DND-41 (cell line): ENCODE measurements around the gene ANXA1.

Source experiments
- ATAC-seq: fragments of 200-7000 bp; cut with Tn5 transposase; 3 replicates; pipeline ENCODE4 v1.9.1; 2021; ENCODE audit warnings: low read depth; ENCODE audit not compliant: insufficient read depth
- DNase-seq: peaks from one replicate; pipeline ENCODE4 v3.0.0-alpha.2; 2020
- H2AFZ ChIP-seq: 2 replicates; pipeline ENCODE4 v1.6.0; 2012; ENCODE audit warnings: low read depth, low read length
- H3K27ac ChIP-seq: 2 replicates; pipeline ENCODE4 v1.5.1; 2012; ENCODE audit warnings: low read length, inconsistent platforms
- H3K27me3 ChIP-seq: fragments of 200-600 bp; sonication (generic); 2 replicates; pipeline ENCODE4 v1.6.0; 2012; ENCODE audit warnings: low read length, mild to moderate bottlenecking, inconsistent platforms; ENCODE audit not compliant: insufficient read depth, poor library complexity
- H3K36me3 ChIP-seq: 2 replicates; pipeline ENCODE4 v1.5.1; 2012; ENCODE audit warnings: low read length, inconsistent platforms; ENCODE audit not compliant: insufficient read depth
- H3K4me1 ChIP-seq: 2 replicates; pipeline ENCODE4 v1.5.1; 2012; ENCODE audit warnings: mild to moderate bottlenecking, low read length; ENCODE audit not compliant: insufficient read depth
- H3K4me2 ChIP-seq: 2 replicates; pipeline ENCODE4 v1.6.0; 2012; ENCODE audit warnings: mild to moderate bottlenecking, moderate library complexity, low read length, inconsistent platforms; ENCODE audit not compliant: insufficient read depth
- H3K4me3 ChIP-seq, 2 experiments: fragments of 200-600 bp in 1 of 2; shearing (Covaris generic) in 1 of 2; 2 replicates each; pipeline ENCODE4 v1.5.1; 2012 to 2016; ENCODE audit warnings: inconsistent platforms in 2 of 2, low read length in 2 of 2, mild to moderate bottlenecking in 2 of 2, low read depth in 1 of 2, moderate library complexity in 1 of 2
- H3K79me2 ChIP-seq: 2 replicates; pipeline ENCODE4 v1.6.0; 2012; ENCODE audit warnings: low read length, inconsistent platforms; ENCODE audit not compliant: insufficient read depth
- H3K9ac ChIP-seq: 2 replicates; pipeline ENCODE4 v1.6.0; 2012; ENCODE audit warnings: low read depth, mild to moderate bottlenecking, inconsistent platforms, low read length, moderate library complexity
- H3K9me3 ChIP-seq: 2 replicates; pipeline ENCODE4 v1.5.1; 2012; ENCODE audit warnings: low read length, moderate library complexity, mild to moderate bottlenecking, inconsistent platforms; ENCODE audit not compliant: insufficient read depth, severe bottlenecking
- H4K20me1 ChIP-seq: 2 replicates; pipeline ENCODE4 v1.6.0; 2012; ENCODE audit warnings: low read length; ENCODE audit not compliant: insufficient read depth
- EZH2 ChIP-seq: IDR thresholded peaks from 3 replicates; pipeline ENCODE4 v1.6.1; 2012; ENCODE audit warnings: borderline replicate concordance, low read depth, mild to moderate bottlenecking, moderate library complexity, low read length, inconsistent platforms; ENCODE audit not compliant: severe bottlenecking
- TF ChIP-seq, protein P1 (sequence below): IDR thresholded peaks from 2 replicates; pipeline ENCODE4 v1.5.1; 2012; ENCODE audit warnings: borderline replicate concordance, low read length, moderate library complexity, mild to moderate bottlenecking; ENCODE audit not compliant: poor library complexity, severe bottlenecking; ENCODE audit errors: extremely low read depth

ANXA1 gene

DNA sequence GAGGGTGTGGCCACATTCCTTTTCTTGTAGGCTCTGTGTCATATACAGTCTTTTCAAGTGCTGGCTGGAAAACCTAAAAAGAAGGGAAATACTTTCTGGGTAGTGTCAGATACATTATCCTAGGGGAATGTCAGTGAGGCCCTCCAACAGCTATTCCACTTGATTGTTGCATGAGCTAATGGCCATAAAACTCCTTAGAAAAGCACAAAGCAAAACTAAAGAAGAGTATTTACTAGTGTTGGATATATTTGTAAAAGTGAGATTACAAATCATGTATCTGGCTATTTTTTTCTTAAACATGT lies 829 bp downstream of the ANXA1 start:
- H3K36me3 ChIP-seq = peaks cover 13% of the 10 kb centered on the region; the same call in 1 of the 2 replicates
- no peak overlapping the region for H2AFZ ChIP-seq
- H3K4me1 ChIP-seq = peaks cover 81% of the 10 kb centered on the region
- no peak for DNase-seq
- H3K27ac ChIP-seq = peak overlapping the region; percentile 81
- H3K4me2 ChIP-seq = peak overlapping the region; percentile 78
- peak overlapping the region; percentile 77 to 80 for H3K4me3 ChIP-seq
- H3K9ac ChIP-seq = peak overlapping the region; percentile 69
- H3K9me3 ChIP-seq = no peaks in the 10 kb centered on the region
- peaks cover 67% of the 10 kb centered on the region for H3K79me2 ChIP-seq
- ATAC-seq = no peak
- H3K27me3 ChIP-seq = no peaks in the 10 kb centered on the region
- TF ChIP-seq, protein P1, sequence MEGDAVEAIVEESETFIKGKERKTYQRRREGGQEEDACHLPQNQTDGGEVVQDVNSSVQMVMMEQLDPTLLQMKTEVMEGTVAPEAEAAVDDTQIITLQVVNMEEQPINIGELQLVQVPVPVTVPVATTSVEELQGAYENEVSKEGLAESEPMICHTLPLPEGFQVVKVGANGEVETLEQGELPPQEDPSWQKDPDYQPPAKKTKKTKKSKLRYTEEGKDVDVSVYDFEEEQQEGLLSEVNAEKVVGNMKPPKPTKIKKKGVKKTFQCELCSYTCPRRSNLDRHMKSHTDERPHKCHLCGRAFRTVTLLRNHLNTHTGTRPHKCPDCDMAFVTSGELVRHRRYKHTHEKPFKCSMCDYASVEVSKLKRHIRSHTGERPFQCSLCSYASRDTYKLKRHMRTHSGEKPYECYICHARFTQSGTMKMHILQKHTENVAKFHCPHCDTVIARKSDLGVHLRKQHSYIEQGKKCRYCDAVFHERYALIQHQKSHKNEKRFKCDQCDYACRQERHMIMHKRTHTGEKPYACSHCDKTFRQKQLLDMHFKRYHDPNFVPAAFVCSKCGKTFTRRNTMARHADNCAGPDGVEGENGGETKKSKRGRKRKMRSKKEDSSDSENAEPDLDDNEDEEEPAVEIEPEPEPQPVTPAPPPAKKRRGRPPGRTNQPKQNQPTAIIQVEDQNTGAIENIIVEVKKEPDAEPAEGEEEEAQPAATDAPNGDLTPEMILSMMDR = no peak
- TF ChIP-seq EZH2 = no peak
- no peaks in the 10 kb centered on the region for H4K20me1 ChIP-seq

DNA sequence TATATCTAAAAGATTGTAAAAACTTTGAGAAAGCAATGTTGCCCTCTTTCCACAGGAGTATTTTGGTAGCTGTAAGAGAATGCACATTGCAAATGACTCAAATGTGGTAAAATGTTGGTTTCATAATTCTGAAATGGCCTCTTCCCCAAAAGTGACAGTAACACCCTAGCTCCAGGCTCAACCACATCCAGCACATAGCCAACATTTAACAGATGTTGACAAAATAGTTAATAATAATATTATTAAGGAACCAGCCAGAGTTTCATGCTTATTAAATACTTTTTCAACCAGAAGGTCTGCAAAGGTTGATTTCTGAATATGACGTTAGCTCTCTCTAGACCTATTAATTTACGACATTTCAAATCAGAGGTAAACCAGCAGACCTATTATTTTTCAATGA lies 1.3 kb downstream of the ANXA1 start:
- Histone ChIP-seq H3K4me2 (peak overlapping the region; percentile 78), H3K9me3 (no peaks in the 10 kb centered on the region), H3K27ac (peak overlapping the region; percentile 81), H3K79me2 (peaks cover 72% of the 10 kb centered on the region), H3K4me1 (peaks cover 85% of the 10 kb centered on the region), H2AFZ (no peak overlapping the region), H3K9ac (peak overlapping the region; percentile 69), H3K27me3 (no peaks in the 10 kb centered on the region), H4K20me1 (no peaks in the 10 kb centered on the region), H3K4me3 (peak overlapping the region; percentile 77 to 80; a peak in 3 of 4 replicates), H3K36me3 (peaks cover 15% of the 10 kb centered on the region)
- no peak for TF ChIP-seq EZH2
- TF ChIP-seq, protein P1 = no peak
- DNase-seq (no peak), ATAC-seq (peak; percentile 29; the same call in 1 of the 3 replicates)

DNA sequence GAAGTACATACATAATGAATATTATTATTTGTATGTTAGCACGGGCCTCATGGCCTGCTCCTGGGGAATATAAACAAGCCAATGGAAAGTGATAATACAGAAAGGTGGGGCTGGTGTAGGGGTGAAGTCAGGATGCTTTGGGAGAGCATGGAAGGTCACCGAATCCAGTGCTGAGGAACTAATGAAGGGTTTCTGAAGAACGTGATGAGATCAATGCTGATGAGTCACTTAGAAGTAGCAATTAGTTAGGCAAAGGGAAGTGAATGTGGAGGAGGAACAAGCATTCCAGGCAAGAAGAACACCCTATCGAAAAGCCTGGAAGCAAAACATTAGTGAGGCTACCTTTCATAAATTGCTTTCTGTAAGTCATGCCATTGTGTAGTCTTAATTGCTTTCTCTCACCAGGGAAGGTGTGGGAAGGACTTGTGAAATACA lies 2.1 kb downstream of the ANXA1 start:
- H3K9ac ChIP-seq = peak overlapping the region; percentile 69
- peak overlapping the region; percentile 78 for H3K4me2 ChIP-seq
- no peak for DNase-seq
- TF ChIP-seq, protein P1 = no peak
- no peak for TF ChIP-seq EZH2
- H3K4me3 ChIP-seq = peak overlapping the region; percentile 77 to 80; a peak in 3 of 4 replicates
- no peaks in the 10 kb centered on the region for H4K20me1 ChIP-seq
- H3K79me2 ChIP-seq = peaks cover 80% of the 10 kb centered on the region
- H3K27me3 ChIP-seq = no peaks in the 10 kb centered on the region
- peak overlapping the region; percentile 81 for H3K27ac ChIP-seq
- H2AFZ ChIP-seq = peak overlapping the region; percentile 60
- peaks cover 23% of the 10 kb centered on the region for H3K36me3 ChIP-seq
- H3K9me3 ChIP-seq = no peaks in the 10 kb centered on the region
- 0 out of 3 replicates have a peak, but pooled peaks have one; percentile 8 for ATAC-seq
- H3K4me1 ChIP-seq = peaks cover 81% of the 10 kb centered on the region

DNA sequence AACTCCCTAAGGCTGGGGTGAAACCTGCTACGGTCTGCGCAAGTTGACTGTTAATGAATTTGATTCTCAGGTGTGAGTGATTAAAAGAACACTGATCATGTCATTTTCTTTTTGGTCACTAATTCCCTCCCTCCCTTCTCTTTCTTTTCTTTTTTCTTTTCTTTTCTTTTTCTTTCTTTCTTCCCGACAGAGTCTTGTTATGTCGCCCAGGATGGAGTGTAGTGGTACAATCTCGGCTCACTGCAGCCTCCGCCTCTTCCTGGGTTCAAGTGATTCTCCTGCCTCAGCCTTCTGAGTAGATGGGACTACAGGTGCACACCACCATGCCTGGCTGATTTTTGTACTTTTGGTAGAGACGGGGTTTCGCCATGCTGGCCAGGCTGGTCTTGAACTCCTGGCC lies 2.6 kb downstream of the ANXA1 start:
- ATAC-seq (peak; percentile 29; the same call in 1 of the 3 replicates), DNase-seq (peak; percentile 28)
- TF ChIP-seq, protein P1 = no peak
- TF ChIP-seq EZH2 = no peak
- H3K79me2 ChIP-seq = peaks cover 85% of the 10 kb centered on the region
- peak overlapping the region; percentile 77 to 80; a peak in 3 of 4 replicates for H3K4me3 ChIP-seq
- peak overlapping the region; percentile 69 for H3K9ac ChIP-seq
- H3K4me1 ChIP-seq = peaks cover 81% of the 10 kb centered on the region
- H3K4me2 ChIP-seq = peak overlapping the region; percentile 78
- H3K36me3 ChIP-seq = peaks cover 28% of the 10 kb centered on the region
- H3K27me3 ChIP-seq = no peaks in the 10 kb centered on the region
- H2AFZ ChIP-seq = peak overlapping the region; percentile 60; the same call in 1 of the 2 replicates
- peak overlapping the region; percentile 81 for H3K27ac ChIP-seq
- H4K20me1 ChIP-seq = no peaks in the 10 kb centered on the region
- H3K9me3 ChIP-seq = no peaks in the 10 kb centered on the region
